ENCODE measurements around the gene MSH3. TPM values are rescaled to one million over a fixed set of nuclear protein-coding genes. Genes with fewer than 3 reads are reported as not detected.

Gene MSH3
- polyA plus RNA-seq, 1 donor (not counting 4 experiments of a cell fraction or from before 2014, with no cell fraction given) = 11.1 TPM

DNA sequence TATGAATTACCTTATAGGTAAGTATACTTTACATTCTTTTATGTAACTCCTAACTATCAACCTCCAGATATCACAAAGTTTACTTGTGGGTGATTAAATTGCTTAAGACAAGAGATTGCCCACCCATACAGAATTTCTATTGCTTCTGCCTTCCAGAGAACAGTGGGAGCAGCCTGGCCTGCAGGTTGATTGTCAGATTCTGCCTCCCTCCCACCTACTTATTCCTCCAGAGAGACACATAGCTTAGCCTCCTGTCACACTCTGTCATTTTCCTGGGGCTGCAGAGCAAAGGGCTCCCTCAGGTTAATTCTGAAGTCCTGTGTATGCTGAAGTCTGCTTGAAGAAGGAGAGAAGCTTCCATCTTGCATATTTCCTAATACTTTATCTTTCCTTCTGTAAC is 48.8 kb downstream of the MSH3 start:
- Histone ChIP-seq H2AFZ (ENCODE audit: control insufficient read depth, low read length) (no peak overlapping the region), H3K4me2 (ENCODE audit: control insufficient read depth, extremely low read depth, insufficient read depth, low read depth, low read length) (no peak overlapping the region), H3K9me1 (ENCODE audit: control insufficient read depth, extremely low read depth, insufficient read depth, low read length) (no peaks in the 10 kb centered on the region), H3K4me1 (ENCODE audit: control insufficient read depth, extremely low read depth, insufficient read depth, low read length) (no peaks in the 10 kb centered on the region), H3K79me2 (ENCODE audit: control insufficient read depth, insufficient read depth, low read length) (no peaks in the 10 kb centered on the region), H3K9ac (ENCODE audit: control insufficient read depth, extremely low read depth, insufficient read depth, low read length) (no peak overlapping the region), H3K36me3 (ENCODE audit: control insufficient read depth in 2 of 2, extremely low read depth in 1 of 2, insufficient read depth in 2 of 2, low read length in 2 of 2) (peaks cover 0 to 3% of the 10 kb centered on the region in 2 experiments), H3K9me3 (ENCODE audit: control insufficient read depth, low read depth, low read length) (no peaks in the 10 kb centered on the region), H3K27ac (ENCODE audit: control insufficient read depth, insufficient read depth, low read length) (no peak overlapping the region), H3K27me3 (ENCODE audit: control insufficient read depth, extremely low read depth, insufficient read depth, low read length) (no peaks in the 10 kb centered on the region), H4K20me1 (ENCODE audit: control insufficient read depth, extremely low read depth, insufficient read depth, low read length) (no peaks in the 10 kb centered on the region), H3K4me3 (ENCODE audit: control insufficient read depth in 2 of 3, extremely low read depth in 1 of 3, insufficient read depth in 2 of 3, low read depth in 1 of 3, low read length in 3 of 3) (no peak overlapping the region)
- no peak for DNase-seq (ENCODE audit: low read depth, low spot score)
- no peak for FAIRE-seq
- dilution Hi-C loops (cut with MboI; ENCODE audit: extremely low pct_ligation_motif_present, low sequenced_read_pairs) = no loop called here
- TF ChIP-seq EZH2 (IDR thresholded peaks at IDR 0.05; ENCODE audit: low read length) = no peak
- TF ChIP-seq, protein P1, sequence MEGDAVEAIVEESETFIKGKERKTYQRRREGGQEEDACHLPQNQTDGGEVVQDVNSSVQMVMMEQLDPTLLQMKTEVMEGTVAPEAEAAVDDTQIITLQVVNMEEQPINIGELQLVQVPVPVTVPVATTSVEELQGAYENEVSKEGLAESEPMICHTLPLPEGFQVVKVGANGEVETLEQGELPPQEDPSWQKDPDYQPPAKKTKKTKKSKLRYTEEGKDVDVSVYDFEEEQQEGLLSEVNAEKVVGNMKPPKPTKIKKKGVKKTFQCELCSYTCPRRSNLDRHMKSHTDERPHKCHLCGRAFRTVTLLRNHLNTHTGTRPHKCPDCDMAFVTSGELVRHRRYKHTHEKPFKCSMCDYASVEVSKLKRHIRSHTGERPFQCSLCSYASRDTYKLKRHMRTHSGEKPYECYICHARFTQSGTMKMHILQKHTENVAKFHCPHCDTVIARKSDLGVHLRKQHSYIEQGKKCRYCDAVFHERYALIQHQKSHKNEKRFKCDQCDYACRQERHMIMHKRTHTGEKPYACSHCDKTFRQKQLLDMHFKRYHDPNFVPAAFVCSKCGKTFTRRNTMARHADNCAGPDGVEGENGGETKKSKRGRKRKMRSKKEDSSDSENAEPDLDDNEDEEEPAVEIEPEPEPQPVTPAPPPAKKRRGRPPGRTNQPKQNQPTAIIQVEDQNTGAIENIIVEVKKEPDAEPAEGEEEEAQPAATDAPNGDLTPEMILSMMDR (optimal IDR thresholded peaks at IDR 0.05 in 1 of 3, IDR thresholded peaks at IDR 0.05 in 1 of 3, conservative IDR thresholded peaks at IDR 0.05 in 1 of 3; ENCODE audit: extremely low read depth in 1 of 3, insufficient read depth in 2 of 3, low read length in 3 of 3) = no peak

DNA sequence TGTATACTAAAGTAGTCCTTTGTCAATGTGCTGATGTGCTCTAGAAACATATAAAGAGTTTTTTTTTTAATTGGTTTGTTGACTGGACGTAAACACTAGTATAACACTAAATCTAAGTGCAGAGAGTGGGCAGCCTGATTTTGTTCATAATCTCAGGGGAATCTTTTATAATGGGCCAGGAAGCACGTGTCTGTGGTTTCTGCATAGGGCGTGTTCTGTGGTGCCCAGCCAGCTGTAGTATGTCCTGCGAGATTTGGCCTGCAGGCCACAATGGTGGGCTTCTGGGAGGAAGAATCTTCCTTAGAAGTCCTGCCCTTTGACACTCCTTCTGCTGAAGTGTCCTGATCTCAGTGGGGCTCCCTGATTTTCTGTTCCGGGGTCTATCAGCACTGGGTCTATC is 49.3 kb downstream of the MSH3 start:
- Histone ChIP-seq H3K4me2 (ENCODE audit: control insufficient read depth, extremely low read depth, insufficient read depth, low read depth, low read length) (no peak overlapping the region), H3K9ac (ENCODE audit: control insufficient read depth, extremely low read depth, insufficient read depth, low read length) (no peak overlapping the region), H3K9me1 (ENCODE audit: control insufficient read depth, extremely low read depth, insufficient read depth, low read length) (no peaks in the 10 kb centered on the region), H3K36me3 (ENCODE audit: control insufficient read depth in 2 of 2, extremely low read depth in 1 of 2, insufficient read depth in 2 of 2, low read length in 2 of 2) (peaks cover 0 to 3% of the 10 kb centered on the region in 2 experiments), H3K9me3 (ENCODE audit: control insufficient read depth, low read depth, low read length) (no peaks in the 10 kb centered on the region), H3K4me3 (ENCODE audit: control insufficient read depth in 2 of 3, extremely low read depth in 1 of 3, insufficient read depth in 2 of 3, low read depth in 1 of 3, low read length in 3 of 3) (no peak overlapping the region), H3K4me1 (ENCODE audit: control insufficient read depth, extremely low read depth, insufficient read depth, low read length) (no peaks in the 10 kb centered on the region), H3K79me2 (ENCODE audit: control insufficient read depth, insufficient read depth, low read length) (no peaks in the 10 kb centered on the region), H4K20me1 (ENCODE audit: control insufficient read depth, extremely low read depth, insufficient read depth, low read length) (no peaks in the 10 kb centered on the region), H2AFZ (ENCODE audit: control insufficient read depth, low read length) (no peak overlapping the region), H3K27me3 (ENCODE audit: control insufficient read depth, extremely low read depth, insufficient read depth, low read length) (no peaks in the 10 kb centered on the region), H3K27ac (ENCODE audit: control insufficient read depth, insufficient read depth, low read length) (no peak overlapping the region)
- TF ChIP-seq EZH2 (IDR thresholded peaks at IDR 0.05; ENCODE audit: low read length) = no peak
- TF ChIP-seq, protein P1 (optimal IDR thresholded peaks at IDR 0.05 in 1 of 3, IDR thresholded peaks at IDR 0.05 in 1 of 3, conservative IDR thresholded peaks at IDR 0.05 in 1 of 3; ENCODE audit: extremely low read depth in 1 of 3, insufficient read depth in 2 of 3, low read length in 3 of 3) = no peak
- DNase-seq (ENCODE audit: low read depth, low spot score) (no peak), FAIRE-seq (no peak)
- dilution Hi-C loops (cut with MboI; ENCODE audit: extremely low pct_ligation_motif_present, low sequenced_read_pairs) = no loop called here

All from keratinocyte (primary cell).